Measurements from ENCODE around the gene ADCY1.

ADCY1 gene

DNA sequence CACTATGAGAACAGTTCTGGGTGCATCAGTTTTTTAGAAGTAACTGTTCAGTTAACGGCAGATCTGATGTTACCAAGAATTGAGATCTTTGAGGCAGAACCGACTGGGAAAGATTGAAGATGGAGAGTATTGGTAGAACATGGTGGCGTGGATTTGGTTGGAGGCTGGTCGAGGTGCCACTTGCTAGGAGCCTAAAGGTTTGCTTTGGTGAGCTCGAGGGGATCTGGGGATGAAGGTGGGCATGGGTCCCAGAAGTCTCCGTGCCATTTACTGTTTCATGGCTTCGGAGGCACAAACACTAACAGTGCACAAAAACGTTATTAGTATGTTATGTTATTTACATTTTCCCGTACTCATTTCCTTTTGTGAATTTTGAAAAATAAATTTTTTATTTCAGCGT is 81.4 kb downstream of the ADCY1 start:
- no peak for DNase-seq

- DNase-seq = no peak
Observed at GRCh38 chr7:45656431-45656830, 82.3 kb downstream of the ADCY1 start.

- no peak for DNase-seq
Observed at GRCh38 chr7:45657136-45657889, 83.1 kb downstream of the ADCY1 start.

DNA sequence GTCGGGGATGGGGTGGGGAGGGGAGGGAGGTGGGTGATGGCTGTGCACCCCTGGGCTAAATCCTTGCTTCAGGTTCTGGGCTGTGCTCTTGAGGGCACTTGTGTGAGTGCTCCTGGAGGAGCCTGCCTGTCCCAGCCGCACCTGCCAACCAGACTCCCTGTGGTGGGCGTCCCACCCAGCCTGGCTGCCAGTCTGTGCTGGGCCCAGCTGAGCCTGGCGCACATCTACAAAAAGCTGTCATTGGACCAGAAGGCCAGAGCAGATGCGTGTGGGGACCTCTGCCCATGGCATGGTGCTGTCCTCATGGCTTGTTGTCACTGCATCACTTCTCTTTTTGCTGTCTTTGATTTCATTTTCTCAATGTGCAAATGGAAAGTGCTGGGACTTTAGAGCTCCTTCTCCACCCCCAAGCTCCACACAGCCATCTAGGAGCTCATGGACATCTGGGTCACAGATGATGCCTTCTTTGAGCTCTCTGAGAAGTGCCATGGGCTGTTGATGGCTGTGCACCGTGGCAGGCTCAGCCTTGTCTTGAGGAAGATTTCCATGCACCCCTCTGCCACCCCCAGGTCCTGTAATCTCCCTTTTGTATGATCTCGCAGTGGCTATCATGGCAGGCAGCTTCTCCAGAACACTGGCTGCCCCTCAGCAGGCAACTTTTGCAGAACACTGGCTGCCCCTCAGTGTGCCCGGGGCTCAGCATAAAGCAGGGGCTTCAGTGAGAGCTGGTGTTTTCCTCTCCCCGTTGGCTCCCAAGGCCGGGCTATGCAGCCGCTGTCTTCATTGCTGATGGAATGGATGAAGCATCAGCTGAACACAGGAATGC is 83.9 kb downstream of the ADCY1 start:
- no peak for DNase-seq

GRCh38 chr7:45658716-45659495 is 84.7 kb downstream of the ADCY1 start:
- no peak for DNase-seq

- DNase-seq = no peak
Observed at GRCh38 chr7:45659496-45660139, 85.5 kb downstream of the ADCY1 start.

GRCh38 chr7:45660201-45660900 is 86.2 kb downstream of the ADCY1 start:
- no peak for DNase-seq

DNA sequence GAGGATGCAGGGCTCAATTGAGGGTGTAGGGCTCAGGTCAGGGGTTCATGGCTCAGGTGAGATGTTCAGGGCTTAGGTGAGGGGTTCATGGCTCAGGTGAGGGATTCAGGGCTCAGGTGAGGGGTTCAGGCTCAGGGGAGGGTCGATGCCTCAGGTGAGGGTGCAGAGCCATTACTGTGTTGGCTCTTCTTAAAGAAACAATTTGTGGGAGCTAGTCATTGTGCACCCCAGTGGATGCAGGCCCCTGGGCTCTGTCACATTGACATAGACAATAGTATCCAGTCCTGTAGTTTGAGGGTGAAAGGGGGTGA is 86.7 kb downstream of the ADCY1 start:
- no peak for DNase-seq

DNA sequence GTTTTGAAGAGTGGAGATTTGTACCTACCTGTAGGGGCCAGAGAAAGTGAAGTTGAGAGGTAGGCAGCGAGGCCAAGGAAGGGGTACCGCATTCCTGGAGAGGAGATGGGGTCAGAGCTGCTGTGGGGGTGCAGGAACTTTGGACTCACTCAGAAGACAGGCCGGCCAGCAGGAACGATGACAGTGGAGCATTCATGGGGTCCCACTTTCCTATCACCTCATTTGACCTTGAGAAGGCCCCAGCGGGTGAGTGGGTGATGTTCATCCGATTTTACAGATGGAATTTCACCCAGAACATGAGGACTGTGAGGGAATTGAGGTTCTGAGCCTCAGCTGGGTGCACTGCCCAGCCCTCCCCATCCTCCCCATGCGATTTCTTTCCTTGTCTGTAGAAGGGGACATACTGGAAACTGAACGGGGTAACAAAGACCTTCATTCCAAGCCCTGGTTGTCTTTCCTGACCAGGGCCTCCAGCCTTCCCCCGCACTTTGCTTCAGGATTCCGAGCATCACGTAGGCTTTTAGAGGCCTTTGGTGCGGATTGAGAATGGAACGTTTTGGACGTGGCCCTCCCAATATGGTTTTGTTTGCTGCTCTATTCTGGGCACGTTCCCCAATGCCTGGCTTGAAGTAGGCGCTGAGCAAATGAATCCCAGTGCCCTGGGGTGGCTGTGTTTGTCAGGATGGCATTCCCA is 87.3 kb downstream of the ADCY1 start:
- DNase-seq = no peak

- DNase-seq = no peak
Observed at GRCh38 chr7:45662018-45662417, 87.8 kb downstream of the ADCY1 start.

- no peak for DNase-seq
Observed at GRCh38 chr7:45662540-45663166, 88.5 kb downstream of the ADCY1 start.

GRCh38 chr7:45663167-45663921 is 89.2 kb downstream of the ADCY1 start:
- no peak for DNase-seq

GRCh38 chr7:45663965-45664633 is 89.9 kb downstream of the ADCY1 start:
- no peak for DNase-seq

- DNase-seq = no peak
Observed at GRCh38 chr7:45665172-45665571, 91.0 kb downstream of the ADCY1 start.

- DNase-seq = no peak
Observed at GRCh38 chr7:45670227-45670626, 96.1 kb downstream of the ADCY1 start.

DNA sequence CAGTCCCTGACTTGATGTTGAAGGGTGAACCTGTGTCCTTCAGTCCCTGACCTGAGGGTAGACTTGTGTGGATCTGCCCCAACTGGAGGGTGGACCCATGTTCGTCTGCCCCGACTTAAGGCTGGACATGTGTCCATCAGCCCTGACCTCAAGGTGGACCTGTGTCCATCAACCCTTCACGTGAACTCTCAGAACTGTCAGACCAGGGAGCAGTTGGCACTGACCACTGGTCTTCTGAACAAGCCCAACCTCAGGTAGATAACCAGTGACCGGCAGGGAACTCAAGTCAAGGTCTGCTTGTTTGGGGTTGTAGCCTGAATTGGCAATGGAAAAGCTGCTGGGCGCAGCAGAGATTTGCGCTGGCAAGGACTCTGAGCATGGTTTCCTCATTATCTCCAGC is 96.5 kb downstream of the ADCY1 start:
- DNase-seq = no peak

DNA sequence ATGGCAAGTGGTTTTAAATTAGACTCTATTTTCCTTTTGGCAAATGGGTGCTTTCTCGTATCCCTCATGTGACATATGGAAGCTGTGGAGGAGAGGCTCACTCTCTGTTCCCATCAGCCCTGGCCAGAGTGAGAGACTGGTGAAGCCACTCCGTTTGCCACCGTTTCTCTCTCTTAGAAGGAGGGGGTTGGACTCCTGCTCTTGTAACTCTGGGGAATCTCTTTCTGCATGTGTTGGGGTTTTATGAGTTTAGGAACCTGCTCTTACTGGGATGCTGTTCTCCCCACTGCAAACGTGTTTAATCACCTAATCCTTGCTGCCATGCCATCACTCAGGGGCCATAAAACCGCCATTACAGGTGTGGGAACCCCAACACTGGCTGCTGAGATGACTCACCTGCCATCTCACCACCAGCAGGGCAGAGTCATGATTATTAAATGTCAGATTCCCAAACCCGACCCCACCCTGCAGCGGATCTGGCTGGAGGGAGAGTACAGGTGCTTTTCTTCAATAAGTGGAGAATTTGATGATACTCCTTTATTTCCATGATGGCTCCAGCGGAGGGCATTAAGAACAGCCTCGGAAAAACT is 103.2 kb downstream of the ADCY1 start:
- DNase-seq = no peak

- no peak for DNase-seq
Observed at GRCh38 chr7:45679516-45679915, 105.3 kb downstream of the ADCY1 start.

GRCh38 chr7:45680776-45681175 is 106.6 kb downstream of the ADCY1 start:
- no peak for DNase-seq

Data from CD4-positive, alpha-beta T cell treated with Interferon alpha-2 for 1 hour (primary cell).